GM12891 (cell line): ENCODE results near the gene DLGAP4.

Experiments used
- POLR2A ChIP-seq: IDR thresholded peaks from 2 replicates; pipeline ENCODE4 v1.6.1; 2011; ENCODE audit warnings: low read depth, low read length, control low read depth
- POLR2AphosphoS5 ChIP-seq: IDR thresholded peaks from 2 replicates; pipeline ENCODE4 v1.6.1; 2011; ENCODE audit warnings: low read depth, low read length, control low read depth
- POU2F2 ChIP-seq: IDR thresholded peaks from 2 replicates; pipeline ENCODE4 v1.6.1; 2011; ENCODE audit warnings: low read depth, mild to moderate bottlenecking, control low read depth, low read length, moderate library complexity
- SPI1 ChIP-seq: IDR thresholded peaks from 2 replicates; pipeline ENCODE4 v1.6.1; 2011; ENCODE audit warnings: low read depth, low read length, control low read depth
- TAF1 ChIP-seq: IDR thresholded peaks from 2 replicates; pipeline ENCODE4 v1.6.1; 2011; ENCODE audit warnings: low read depth, low read length, control low read depth

- TF ChIP-seq TAF1 (no peak), POLR2A (no peak), POLR2AphosphoS5 (no peak), POU2F2 (no peak), SPI1 (no peak)
Observed at GRCh38 chr20:36297656-36298055, 8.5 kb upstream of the DLGAP4 start.
